ENCODE measurements around the gene SEMA7A.
A peak's percentile ranks its signal among the peaks of the same experiment; 100 is the strongest.

SEMA7A gene

DNA sequence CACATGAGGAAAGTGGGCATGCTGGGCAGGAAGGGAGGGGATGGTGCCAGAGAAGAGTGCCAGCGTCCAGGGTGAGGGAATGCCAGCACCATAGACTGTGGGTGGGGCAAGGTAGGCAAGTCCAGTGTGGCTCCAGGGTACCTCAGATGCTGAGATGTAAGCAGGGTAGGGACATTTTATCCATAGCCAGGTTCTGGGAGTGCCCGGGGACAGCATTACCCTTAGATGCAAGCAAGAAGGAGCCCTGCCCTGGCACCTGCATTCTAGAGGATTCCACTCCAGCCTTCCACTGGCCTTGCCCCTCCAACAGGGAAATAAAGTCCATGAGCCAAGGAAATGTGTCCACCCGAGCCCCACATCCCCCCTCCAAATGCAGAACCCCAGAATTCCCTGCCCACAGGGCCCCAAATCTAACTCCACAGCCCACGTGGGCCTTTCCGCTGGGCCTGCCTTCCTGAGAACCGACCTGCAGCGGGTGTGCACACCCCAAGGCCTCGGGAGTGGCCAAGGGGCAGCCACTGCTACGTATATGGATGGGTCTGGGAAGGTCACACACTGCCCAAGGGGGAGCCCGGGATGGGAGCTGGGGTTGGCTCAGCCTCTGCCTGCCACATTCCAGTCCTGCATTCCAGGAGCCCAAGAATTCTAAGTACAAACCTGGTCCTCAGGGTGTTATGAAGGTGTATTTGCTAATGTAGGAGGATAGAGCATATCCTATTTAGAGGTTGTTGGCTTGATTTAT, 46.0 kb downstream of the SEMA7A start:
- FAIRE-seq = no peak
- TF ChIP-seq POLR2AphosphoS5 (IDR thresholded peaks at IDR 0.05; ENCODE audit: low read depth, low read length) (no peak), POLR2A (IDR thresholded peaks at IDR 0.05; ENCODE audit: low read depth, low read length) (no peak), TAF1 (IDR thresholded peaks at IDR 0.05; ENCODE audit: borderline replicate concordance, low read depth, low read length) (no peak)
- no peak for DNase-seq (ENCODE audit: insufficient read length)

DNA sequence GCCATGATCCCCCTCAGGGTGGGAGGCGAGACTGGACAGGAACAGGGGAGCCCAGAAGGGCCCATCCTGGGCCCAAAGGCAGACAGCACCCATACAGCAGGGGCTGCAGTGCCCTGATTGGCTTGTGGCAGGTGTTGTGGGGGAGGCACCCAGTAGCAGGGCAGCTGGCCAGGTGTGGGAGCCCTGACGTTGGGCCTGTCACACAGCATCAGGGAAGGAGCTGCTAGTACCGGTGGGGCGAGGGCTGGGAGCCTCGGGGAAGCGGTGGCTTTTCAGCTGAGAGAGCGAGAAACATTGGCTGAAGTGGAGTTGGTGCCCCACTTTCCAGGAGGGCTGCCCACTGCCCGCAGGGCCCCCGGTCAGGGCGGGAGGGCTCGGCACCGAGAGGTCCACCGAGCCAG, 46.6 kb downstream of the SEMA7A start:
- TF ChIP-seq TAF1 (IDR thresholded peaks at IDR 0.05; ENCODE audit: borderline replicate concordance, low read depth, low read length) (no peak), POLR2AphosphoS5 (IDR thresholded peaks at IDR 0.05; ENCODE audit: low read depth, low read length) (no peak), POLR2A (IDR thresholded peaks at IDR 0.05; ENCODE audit: low read depth, low read length) (no peak)
- FAIRE-seq (no peak), DNase-seq (ENCODE audit: insufficient read length) (no peak)

- FAIRE-seq = no peak
- no peak for DNase-seq (ENCODE audit: insufficient read length)
- TF ChIP-seq TAF1 (IDR thresholded peaks at IDR 0.05; ENCODE audit: borderline replicate concordance, low read depth, low read length) (no peak), POLR2AphosphoS5 (IDR thresholded peaks at IDR 0.05; ENCODE audit: low read depth, low read length) (no peak), POLR2A (IDR thresholded peaks at IDR 0.05; ENCODE audit: low read depth, low read length) (no peak; the same call in 1 of the 2 replicates)
These were observed 47.1 kb downstream of the SEMA7A start for GRCh38 chr15:74386496-74387140.

DNA sequence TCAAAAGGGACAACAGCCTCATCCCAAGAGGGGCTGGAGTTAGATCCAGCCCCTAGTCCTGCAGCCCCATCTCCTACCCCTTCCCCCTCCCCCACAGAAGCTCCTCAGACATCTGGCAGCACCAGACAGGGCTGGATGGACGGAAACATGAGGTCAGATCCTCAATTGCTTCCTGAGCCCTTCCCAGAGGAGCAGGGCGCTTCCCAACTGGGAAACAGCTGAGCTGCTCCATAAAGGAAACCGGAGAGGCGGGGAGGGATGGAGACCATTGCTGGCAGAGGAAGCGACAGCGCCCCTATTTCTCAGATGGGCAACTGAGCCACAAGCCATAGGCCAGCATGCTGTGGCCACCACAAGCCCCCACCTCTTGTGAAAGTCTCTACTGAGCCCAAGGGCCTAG, 48.0 kb downstream of the SEMA7A start:
- FAIRE-seq (no peak), DNase-seq (ENCODE audit: insufficient read length) (no peak)
- TF ChIP-seq TAF1 (IDR thresholded peaks at IDR 0.05; ENCODE audit: borderline replicate concordance, low read depth, low read length) = no peak

GRCh38 chr15:74384881-74385643, 48.7 kb downstream of the SEMA7A start:
- FAIRE-seq = no peak
- TF ChIP-seq POLR2AphosphoS5 (IDR thresholded peaks at IDR 0.05; ENCODE audit: low read depth, low read length) = peak; percentile 86; the same call in 1 of the 2 replicates
- no peak for TF ChIP-seq TAF1 (IDR thresholded peaks at IDR 0.05; ENCODE audit: borderline replicate concordance, low read depth, low read length)
- TF ChIP-seq POLR2A (IDR thresholded peaks at IDR 0.05; ENCODE audit: low read depth, low read length) = peak; percentile 75; the same call in 1 of the 2 replicates
- DNase-seq (ENCODE audit: insufficient read length) = peak; percentile 81

DNA sequence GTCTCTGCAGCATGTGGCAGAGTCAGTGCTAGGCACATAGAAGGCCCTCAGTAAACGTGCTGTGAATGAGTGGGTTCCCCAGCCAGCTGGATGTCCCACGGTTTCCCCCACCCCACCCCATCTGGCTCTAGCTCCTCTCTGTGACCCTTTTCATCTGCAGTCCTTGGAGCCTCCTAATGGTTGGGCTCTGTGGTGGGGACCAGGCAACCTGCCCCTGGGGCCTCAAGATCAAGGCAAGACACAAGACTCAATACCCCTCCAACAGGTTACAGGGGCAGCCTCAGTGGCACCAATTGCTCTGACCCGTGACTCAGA, 49.2 kb downstream of the SEMA7A start:
- no peak for DNase-seq (ENCODE audit: insufficient read length)
- TF ChIP-seq TAF1 (IDR thresholded peaks at IDR 0.05; ENCODE audit: borderline replicate concordance, low read depth, low read length) (no peak), POLR2A (IDR thresholded peaks at IDR 0.05; ENCODE audit: low read depth, low read length) (0 out of 2 replicates have a peak, but pooled peaks have one; percentile 11)
- FAIRE-seq = no peak

- peak; percentile 96 for FAIRE-seq
- DNase-seq (ENCODE audit: insufficient read length) = peak; percentile 77
- TF ChIP-seq POLR2AphosphoS5 (IDR thresholded peaks at IDR 0.05; ENCODE audit: low read depth, low read length) (peak; percentile 84), TAF1 (IDR thresholded peaks at IDR 0.05; ENCODE audit: borderline replicate concordance, low read depth, low read length) (no peak), POLR2A (IDR thresholded peaks at IDR 0.05; ENCODE audit: low read depth, low read length) (peak; percentile 58)
These were observed 49.8 kb downstream of the SEMA7A start for GRCh38 chr15:74383695-74384565.

GRCh38 chr15:74383286-74383685, 50.5 kb downstream of the SEMA7A start:
- FAIRE-seq (no peak), DNase-seq (ENCODE audit: insufficient read length) (no peak)
- TF ChIP-seq POLR2AphosphoS5 (IDR thresholded peaks at IDR 0.05; ENCODE audit: low read depth, low read length) = no peak
- TF ChIP-seq POLR2A (IDR thresholded peaks at IDR 0.05; ENCODE audit: low read depth, low read length) = no peak
- no peak for TF ChIP-seq TAF1 (IDR thresholded peaks at IDR 0.05; ENCODE audit: borderline replicate concordance, low read depth, low read length)

DNA sequence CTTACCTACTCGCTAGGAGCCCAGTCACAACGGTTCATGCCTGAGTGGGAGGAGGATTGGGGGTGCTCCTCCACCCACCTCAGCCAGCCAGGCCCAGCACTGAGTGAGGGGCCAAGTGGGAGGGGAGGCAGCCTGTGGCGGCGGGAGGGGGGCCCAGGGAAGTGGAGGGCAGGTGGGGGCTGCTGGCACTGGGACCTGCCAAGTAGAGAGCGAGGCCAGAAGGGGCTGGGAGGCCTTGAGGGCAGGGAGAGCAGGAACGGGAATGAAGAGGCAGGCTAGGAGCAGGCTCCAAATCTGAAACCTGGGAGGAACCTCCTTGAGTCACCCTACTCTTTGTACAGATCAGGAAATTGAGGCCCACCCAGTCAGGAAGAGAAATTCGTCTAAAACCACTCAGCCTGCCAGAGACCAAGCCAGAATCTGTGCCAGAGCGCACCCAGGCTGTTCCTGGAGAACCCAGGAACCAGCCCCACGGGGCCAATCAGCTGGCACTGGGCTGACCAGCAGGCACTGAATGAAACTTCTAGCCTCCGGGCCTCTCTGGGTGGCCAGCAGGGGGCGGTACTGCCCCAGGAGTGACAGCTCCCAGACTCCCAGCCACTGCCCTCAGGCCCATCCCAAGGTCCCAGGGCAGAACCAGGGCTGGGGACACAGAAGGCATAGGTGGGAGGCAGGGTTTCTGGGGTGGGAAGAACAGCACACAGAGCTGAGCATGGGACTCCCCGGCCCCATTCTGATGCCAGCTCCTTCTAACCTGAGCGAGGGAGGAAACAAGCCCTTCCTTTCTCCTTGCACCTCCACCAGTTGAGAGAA, 51.5 kb downstream of the SEMA7A start:
- TF ChIP-seq POLR2AphosphoS5 (IDR thresholded peaks at IDR 0.05; ENCODE audit: low read depth, low read length) (no peak), POLR2A (IDR thresholded peaks at IDR 0.05; ENCODE audit: low read depth, low read length) (no peak), TAF1 (IDR thresholded peaks at IDR 0.05; ENCODE audit: borderline replicate concordance, low read depth, low read length) (no peak)
- DNase-seq (ENCODE audit: insufficient read length) = peak; percentile 84
- FAIRE-seq = peak; percentile 93

DNA sequence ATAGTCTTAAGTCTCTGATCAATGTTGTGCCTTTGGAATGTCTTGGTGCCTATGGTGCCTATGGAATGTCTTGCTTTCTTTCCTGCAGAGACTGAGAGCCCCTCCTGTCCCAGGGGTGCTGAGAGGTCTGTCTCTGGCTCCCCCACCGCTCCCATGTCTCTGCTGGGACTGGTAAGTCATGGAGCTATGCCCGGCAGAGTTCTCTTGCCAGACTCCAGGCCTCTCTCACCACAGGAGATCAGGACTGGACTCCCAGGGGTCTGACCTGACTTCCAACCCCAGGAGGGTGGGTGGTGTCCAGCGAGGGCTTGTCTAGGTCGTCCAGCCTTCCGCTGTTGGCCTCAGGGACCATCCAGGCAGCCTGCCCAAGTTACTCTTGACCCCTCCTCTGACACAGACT, 52.3 kb downstream of the SEMA7A start:
- TF ChIP-seq POLR2AphosphoS5 (IDR thresholded peaks at IDR 0.05; ENCODE audit: low read depth, low read length) = no peak
- no peak for TF ChIP-seq POLR2A (IDR thresholded peaks at IDR 0.05; ENCODE audit: low read depth, low read length)
- no peak for TF ChIP-seq TAF1 (IDR thresholded peaks at IDR 0.05; ENCODE audit: borderline replicate concordance, low read depth, low read length)
- DNase-seq (ENCODE audit: insufficient read length) (no peak), FAIRE-seq (no peak)

Data from GM12892 (cell line).